ENCODE data around the gene DRAM1. TPM values are rescaled to one million over a fixed set of nuclear protein-coding genes. Genes with fewer than 3 reads are reported as not detected.
A peak's percentile ranks its signal among the peaks of the same experiment; 100 is the strongest.

The DRAM1 gene
- total and polyA plus RNA-seq, 2 of the 4 experiments (the other 2 are of a cell fraction), result 20.0 to 27.2 TPM

DNA sequence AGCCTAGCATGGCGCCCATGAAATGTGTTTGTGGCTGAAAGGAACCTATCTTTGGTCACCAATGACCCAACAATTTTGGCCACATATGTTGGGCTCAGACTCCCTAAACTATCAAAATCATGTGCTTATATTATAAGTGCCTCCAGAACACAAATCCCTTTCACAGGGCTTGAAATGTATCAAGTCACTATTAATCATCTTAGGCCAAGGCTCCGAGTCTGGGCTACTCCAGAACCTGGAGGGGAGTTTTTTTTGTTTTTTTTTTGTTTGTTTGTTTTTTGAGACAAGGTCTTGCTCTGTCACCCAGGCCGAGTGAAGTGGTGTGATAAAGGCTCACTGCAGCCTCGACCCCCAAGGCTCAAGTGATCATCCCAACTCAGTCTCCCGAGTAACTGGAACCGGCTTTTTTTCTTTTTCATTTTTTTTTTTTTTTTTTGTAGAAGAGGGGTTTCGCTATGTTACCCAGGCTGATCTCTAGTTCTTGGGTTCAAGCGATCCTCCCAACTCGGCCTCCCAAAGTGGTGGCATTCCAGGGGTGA is 989 bp upstream of the DRAM1 start (continued):
- no peak for TF ChIP-seq RFX5 (IDR thresholded peaks at IDR 0.05; ENCODE audit: low read depth, low read length)

DNA sequence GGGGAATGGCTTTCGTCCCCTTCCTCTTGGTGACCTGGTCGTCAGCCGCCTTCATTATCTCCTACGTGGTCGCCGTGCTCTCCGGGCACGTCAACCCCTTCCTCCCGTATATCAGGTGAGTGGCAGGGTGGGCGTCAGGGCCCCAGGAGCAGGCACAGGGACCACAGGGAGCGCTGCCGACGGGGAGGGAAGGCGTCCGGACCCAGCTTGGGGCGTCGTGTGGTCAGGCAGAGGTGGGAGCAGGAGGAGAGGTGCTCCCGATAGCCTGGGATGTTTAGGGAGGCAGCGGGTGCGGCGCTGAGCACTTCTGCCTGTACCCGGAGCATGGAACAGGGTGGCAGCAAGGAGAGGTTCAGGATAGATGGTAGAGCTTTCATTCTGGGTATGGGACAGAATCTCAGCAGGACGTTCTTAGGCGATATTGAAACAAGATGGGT is 444 bp downstream of the DRAM1 start:
- H3K23ac ChIP-seq (ENCODE audit: low read depth, low read length), result peak overlapping the region; percentile 97
- TF ChIP-seq RFX5 (IDR thresholded peaks at IDR 0.05; ENCODE audit: low read depth, low read length) (no peak), RAD21 (IDR thresholded peaks at IDR 0.05; ENCODE audit: low read length) (no peak), BHLHE40 (IDR thresholded peaks at IDR 0.05; ENCODE audit: low read depth, low read length) (no peak), FOS (IDR thresholded peaks at IDR 0.05; ENCODE audit: low read depth, low read length) (no peak), RCOR1 (IDR thresholded peaks at IDR 0.05; ENCODE audit: insufficient replicate concordance, low read length) (no peak), NFE2L2 (IDR thresholded peaks at IDR 0.05; ENCODE audit: low read depth, low read length) (no peak), MAZ (IDR thresholded peaks at IDR 0.05; ENCODE audit: borderline replicate concordance, low read depth, low read length) (no peak)
- TF ChIP-seq, protein P1, sequence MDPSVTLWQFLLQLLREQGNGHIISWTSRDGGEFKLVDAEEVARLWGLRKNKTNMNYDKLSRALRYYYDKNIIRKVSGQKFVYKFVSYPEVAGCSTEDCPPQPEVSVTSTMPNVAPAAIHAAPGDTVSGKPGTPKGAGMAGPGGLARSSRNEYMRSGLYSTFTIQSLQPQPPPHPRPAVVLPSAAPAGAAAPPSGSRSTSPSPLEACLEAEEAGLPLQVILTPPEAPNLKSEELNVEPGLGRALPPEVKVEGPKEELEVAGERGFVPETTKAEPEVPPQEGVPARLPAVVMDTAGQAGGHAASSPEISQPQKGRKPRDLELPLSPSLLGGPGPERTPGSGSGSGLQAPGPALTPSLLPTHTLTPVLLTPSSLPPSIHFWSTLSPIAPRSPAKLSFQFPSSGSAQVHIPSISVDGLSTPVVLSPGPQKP (IDR thresholded peaks at IDR 0.05; ENCODE audit: borderline replicate concordance, low read depth, low read length), result no peak
- dilution Hi-C loops (cut with HindIII; ENCODE audit: low sequenced_read_pairs, unreplicated experiment) (no loop called here), in situ Hi-C loops (cut with MboI; ENCODE audit: low sequenced_read_pairs) (no loop called here), intact Hi-C loops (cut with micrococcal nuclease) (loop anchor here (2.0 kb wide), 1 partner anchor 15 kb away; no protein-coding TSS in a partner anchor)
- H3K36me3 ChIP-seq (ENCODE audit: control insufficient read depth, insufficient read depth, low read length), result peaks cover 7% of the 10 kb centered on the region; the same call in 1 of the 2 replicates
- peak overlapping the region; percentile 99 for H3K14ac ChIP-seq (replicated peaks; ENCODE audit: low read depth, low read length)
- H3K4me1 ChIP-seq (ENCODE audit: control insufficient read depth, insufficient read depth, low read length), result peaks cover 1% of the 10 kb centered on the region
- ATAC-seq (ENCODE audit: low read depth), result peak; percentile 36
- H3K9ac ChIP-seq (ENCODE audit: low read depth, low read length), result peak overlapping the region; percentile 98
- H3K4me3 ChIP-seq (ENCODE audit: insufficient read depth, low read depth, low read length), result peak overlapping the region; percentile 99
- H3K27ac ChIP-seq (ENCODE audit: insufficient read depth, low read length), result peak overlapping the region; percentile 99
- WGBS, 2 experiments (ENCODE audit: extremely low coverage in 2 of 2, insufficient read length in 1 of 2), result 0% methylated on average over 4 of the region's 24 CpGs; no CpG with 5 or more reads in 1 of the 2 experiments
- H3K9me3 ChIP-seq (ENCODE audit: control insufficient read depth, insufficient read depth, low read length), result no peaks in the 10 kb centered on the region
- H3K56ac ChIP-seq (ENCODE audit: extremely low read depth, insufficient read depth, low read length), result peak overlapping the region; percentile 80
- H3K27me3 ChIP-seq (ENCODE audit: control insufficient read depth, insufficient read depth, low read length), result no peaks in the 10 kb centered on the region
- peak overlapping the region; percentile 90 for H2AK5ac ChIP-seq (ENCODE audit: low read depth, low read length)
- peak overlapping the region; percentile 69 to 92 for H4K8ac ChIP-seq (ENCODE audit: low read depth in 2 of 2, low read length in 2 of 2)
- H2AK9ac ChIP-seq (replicated peaks; ENCODE audit: low read depth, low read length, poor library complexity), result peak overlapping the region; percentile 96
- POLR2A ChIA-PET (ENCODE audit: unreplicated experiment), result interaction anchor here (0.5 to 1.0 kb wide), 2 partner anchors 14 to 459 kb away, joined by 6 to 18 read pairs; no protein-coding TSS in a partner anchor
- BruUV-seq (replicated peaks), result no TSS peak
- H2BK5ac ChIP-seq (ENCODE audit: low read depth, low read length, poor library complexity, severe bottlenecking), result peak overlapping the region; percentile 97
- no peaks in the 10 kb centered on the region for H3K9me1 ChIP-seq (ENCODE audit: insufficient read depth, low read length)
- H4K5ac ChIP-seq (ENCODE audit: low read depth, low read length), result peak overlapping the region; percentile 97
- peak overlapping the region; percentile 96 for H3K18ac ChIP-seq (ENCODE audit: low read depth, low read length)
- H3K4me2 ChIP-seq (ENCODE audit: low read depth, low read length), result peak overlapping the region; percentile 98
- peak overlapping the region; percentile 77; the same call in 2 of the 3 replicates for H2BK15ac ChIP-seq (ENCODE audit: low read depth, low read length)
- H3K79me1 ChIP-seq (ENCODE audit: low read depth in 1 of 2, low read length in 2 of 2), result peaks cover 20 to 47% of the 10 kb centered on the region in 2 experiments
- H2BK20ac ChIP-seq (ENCODE audit: low read depth, low read length), result peak overlapping the region; percentile 64
- H4K91ac ChIP-seq (ENCODE audit: insufficient read depth, low read depth, low read length), result peak overlapping the region; percentile 95
- H2BK120ac ChIP-seq (ENCODE audit: low read depth, low read length), result peak overlapping the region; percentile 94
- DNase-seq, result no peak
- H3K4ac ChIP-seq (ENCODE audit: low read depth, low read length), result peak overlapping the region; percentile 99
- CTCF ChIA-PET, result interaction anchor here (1.3 kb wide), 1 partner anchor 13 kb away, joined by 3 read pairs; no protein-coding TSS in a partner anchor
- H4K20me1 ChIP-seq (ENCODE audit: insufficient read depth, low read length), result no peaks in the 10 kb centered on the region
- peak overlapping the region; percentile 94 for H2AFZ ChIP-seq (replicated peaks; ENCODE audit: low read length, poor library complexity)

Data from IMR-90 (cell line).